PC-9 (cell line): ENCODE results near the gene OR6C6. TPM values are rescaled to one million over a fixed set of nuclear protein-coding genes. Genes with fewer than 3 reads are reported as not detected.

ENCODE experiments used
- BruUV-seq: library from RNA; stranded (reverse); fragments of 400-500 nt; replicated peaks from 2 replicates; lab custom pipeline; 2021; lab: Mats Ljungman, UMichigan
- CTCF ChIA-PET: fragments of 300-600 bp; sonication (Branson Sonifier 250); formaldehyde crosslinking; loops from one replicate; lab custom pipeline; 2022; ENCODE audit warnings: antibody characterized with exemption; lab: Charles Lee
- POLR2A ChIA-PET: fragments of 300-600 bp; sonication (Branson Sonifier 250); formaldehyde crosslinking; loops from one replicate; lab custom pipeline; 2022; ENCODE audit warnings: antibody characterized with exemption; ENCODE audit not compliant: unreplicated experiment; lab: Charles Lee
- DNase-seq, 2 experiments: peaks; one replicate each; pipeline versions ENCODE4 v3.0.0 to v3.0.0-alpha.2; 2015 to 2022; ENCODE audit warnings: mixed read lengths in 1 of 2
- H2AFZ ChIP-seq: fragments of 200-600 bp; sonication (generic); 2 replicates; pipeline ENCODE4 v1.8.1; 2017; ENCODE audit warnings: antibody characterized with exemption
- H3F3A ChIP-seq: fragments of 200-600 bp; sonication (generic); 2 replicates; pipeline ENCODE4 v1.8.1; 2017; ENCODE audit warnings: antibody characterized with exemption, mild to moderate bottlenecking, low read depth; ENCODE audit not compliant: insufficient read depth
- H3K27ac ChIP-seq: fragments of 200-600 bp; sonication (generic); 2 replicates; pipeline ENCODE4 v1.6.1; 2016; ENCODE audit warnings: mixed run types
- H3K27me3 ChIP-seq: fragments of 200-600 bp; sonication (generic); 2 replicates; pipeline ENCODE4 v1.6.1; 2016; ENCODE audit warnings: low read depth, mixed run types; ENCODE audit not compliant: insufficient read depth
- H3K36me3 ChIP-seq: fragments of 200-600 bp; sonication (generic); 2 replicates; pipeline ENCODE4 v1.6.1; 2016; ENCODE audit warnings: low read depth, mixed run types
- H3K4me1 ChIP-seq: fragments of 200-600 bp; sonication (generic); replicated peaks from 2 replicates; pipeline ENCODE4 v1.6.1; 2016; ENCODE audit warnings: mixed run types; ENCODE audit not compliant: insufficient read depth
- H3K4me2 ChIP-seq: fragments of 200-600 bp; sonication (generic); 2 replicates; pipeline ENCODE4 v1.6.1; 2017; ENCODE audit warnings: mixed run types
- H3K4me3 ChIP-seq: fragments of 200-600 bp; sonication (generic); 2 replicates; pipeline ENCODE4 v1.6.1; 2016; ENCODE audit warnings: mixed run types
- H3K79me2 ChIP-seq: fragments of 200-600 bp; sonication (generic); 2 replicates; pipeline ENCODE4 v1.6.1; 2017; ENCODE audit warnings: low read depth, mixed run types
- H3K9me2 ChIP-seq: fragments of 200-600 bp; sonication (generic); 2 replicates; pipeline ENCODE4 v1.8.1; 2017; ENCODE audit warnings: mild to moderate bottlenecking; ENCODE audit not compliant: insufficient read depth
- H3K9me3 ChIP-seq: fragments of 200-600 bp; sonication (generic); 2 replicates; pipeline ENCODE4 v1.8.1; 2016; ENCODE audit warnings: low read depth; ENCODE audit not compliant: insufficient read depth
- H4K20me1 ChIP-seq: fragments of 200-600 bp; sonication (generic); 2 replicates; pipeline ENCODE4 v1.8.1; 2017; ENCODE audit not compliant: insufficient read depth
- CTCF ChIP-seq: fragments of 200-600 bp; sonication (generic); conservative IDR thresholded peaks from 2 replicates; pipeline ENCODE4 v1.6.1; 2017; ENCODE audit warnings: mixed run types, antibody characterized with exemption, mild to moderate bottlenecking, moderate library complexity
- EZH2 ChIP-seq: fragments of 200-600 bp; sonication (generic); IDR thresholded peaks from 2 replicates; pipeline ENCODE4 v1.8.0; 2017; ENCODE audit warnings: antibody characterized with exemption, low read depth
- intact Hi-C: fragments of 100-400 bp; cut with micrococcal nuclease; formaldehyde crosslinking; loops from one replicate; pipeline ENCODE4 v1.10.0; 2022; ENCODE audit not compliant: unreplicated experiment
- total RNA-seq: library from RNA; stranded (reverse); gene quantifications from 2 replicates; pipeline ENCODE4 v1.2.3, GENCODE V29; 2021

OR6C6 gene
- total RNA-seq, 1 experiment from 2014 or later, result not detected

- no peaks in the 10 kb centered on the region for H3K36me3 ChIP-seq
- H3K4me1 ChIP-seq, result no peaks in the 10 kb centered on the region
- no TSS peak for BruUV-seq
- ChIA-PET POLR2A (no interaction called here), CTCF (no interaction called here)
- no peak for DNase-seq
- no peak overlapping the region for H3K27ac ChIP-seq
- H3K9me3 ChIP-seq, result no peaks in the 10 kb centered on the region
- TF ChIP-seq EZH2 (no peak), CTCF (no peak)
- no peaks in the 10 kb centered on the region for H3K79me2 ChIP-seq
- H3F3A ChIP-seq, result no peaks in the 10 kb centered on the region
- H3K9me2 ChIP-seq, result no peaks in the 10 kb centered on the region
- H3K27me3 ChIP-seq, result no peaks in the 10 kb centered on the region
- H4K20me1 ChIP-seq, result no peaks in the 10 kb centered on the region
- no peak overlapping the region for H3K4me3 ChIP-seq
- intact Hi-C loops, result no loop called here
- H3K4me2 ChIP-seq, result no peak overlapping the region
- H2AFZ ChIP-seq, result no peak overlapping the region
These were observed 23.8 kb upstream of the OR6C6 start for GRCh38 chr12:55320201-55320600.

- no peaks in the 10 kb centered on the region for H3K9me3 ChIP-seq
- H3K4me2 ChIP-seq, result no peak within 1 kb of the TSS
- no peaks in the 10 kb centered on the region for H3K36me3 ChIP-seq
- no peak within 1 kb of the TSS for H3K27ac ChIP-seq
- no TSS peak for BruUV-seq
- no peak within 1 kb of the TSS for H3K4me3 ChIP-seq
- H3K79me2 ChIP-seq, result no peaks in the 10 kb centered on the region
- ChIA-PET CTCF (no interaction called here), POLR2A (no interaction called here)
- H3F3A ChIP-seq, result no peaks in the 10 kb centered on the region
- TF ChIP-seq CTCF (no peak), EZH2 (no peak)
- intact Hi-C loops, result no loop called here
- no peaks in the 10 kb centered on the region for H4K20me1 ChIP-seq
- no peak within 1 kb of the TSS for H2AFZ ChIP-seq
- no peaks in the 10 kb centered on the region for H3K4me1 ChIP-seq
- H3K27me3 ChIP-seq, result no peaks in the 10 kb centered on the region
- no peak for DNase-seq
- no peaks in the 10 kb centered on the region for H3K9me2 ChIP-seq
These were observed 17.7 kb upstream of the OR6C6 start, which contains the start of gene OR6C1 for GRCh38 chr12:55314043-55314442. Gene OR6C1 (plus strand): TSS chr12:55314343. CDS start chr12:55320600, 6,257 bp downstream.

- H3K9me2 ChIP-seq, result no peaks in the 10 kb centered on the region
- H3K79me2 ChIP-seq, result no peaks in the 10 kb centered on the region
- intact Hi-C loops, result no loop called here
- H3K4me1 ChIP-seq, result no peaks in the 10 kb centered on the region
- H3K9me3 ChIP-seq, result no peaks in the 10 kb centered on the region
- TF ChIP-seq CTCF (no peak), EZH2 (no peak)
- H3K27me3 ChIP-seq, result peaks cover 21% of the 10 kb centered on the region
- H3F3A ChIP-seq, result no peaks in the 10 kb centered on the region
- H3K4me2 ChIP-seq, result no peak overlapping the region
- BruUV-seq, result no TSS peak
- no peak overlapping the region for H3K27ac ChIP-seq
- no peak overlapping the region for H3K4me3 ChIP-seq
- POLR2A ChIA-PET, result no interaction called here
- no peaks in the 10 kb centered on the region for H4K20me1 ChIP-seq
- H3K36me3 ChIP-seq, result no peaks in the 10 kb centered on the region
- CTCF ChIA-PET, result no interaction called here
- no peak overlapping the region for H2AFZ ChIP-seq
- DNase-seq, result no peak
These were observed 6.4 kb downstream of the OR6C6 start for GRCh38 chr12:55289999-55290398.
